Mesangial cell (primary cell): ENCODE data around the gene UAP1L1. TPM values are rescaled to one million over a fixed set of nuclear protein-coding genes. Genes with fewer than 3 reads are reported as not detected.

Source experiments
- total RNA-seq: library from RNA; depleted of rRNA; stranded (reverse); fragments of >200 nt; gene quantifications from 2 replicates; pipeline ENCODE4 v1.2.3, GENCODE V29; 2015

Gene UAP1L1
- 6.4 and 13.4 TPM in 2 replicates for total RNA-seq

GRCh38 chr9:137077010-137077747, at the start of gene UAP1L1:
UAP1L1 (plus strand) TSS chr9:137077517; CDS start chr9:137077533, 16 bp downstream.

GRCh38 chr9:137031904-137032640, 45.2 kb upstream of the UAP1L1 start, which contains the start of gene FUT7:
FUT7 (minus strand) TSS chr9:137032088; CDS start chr9:137031991, 97 bp downstream.

DNA sequence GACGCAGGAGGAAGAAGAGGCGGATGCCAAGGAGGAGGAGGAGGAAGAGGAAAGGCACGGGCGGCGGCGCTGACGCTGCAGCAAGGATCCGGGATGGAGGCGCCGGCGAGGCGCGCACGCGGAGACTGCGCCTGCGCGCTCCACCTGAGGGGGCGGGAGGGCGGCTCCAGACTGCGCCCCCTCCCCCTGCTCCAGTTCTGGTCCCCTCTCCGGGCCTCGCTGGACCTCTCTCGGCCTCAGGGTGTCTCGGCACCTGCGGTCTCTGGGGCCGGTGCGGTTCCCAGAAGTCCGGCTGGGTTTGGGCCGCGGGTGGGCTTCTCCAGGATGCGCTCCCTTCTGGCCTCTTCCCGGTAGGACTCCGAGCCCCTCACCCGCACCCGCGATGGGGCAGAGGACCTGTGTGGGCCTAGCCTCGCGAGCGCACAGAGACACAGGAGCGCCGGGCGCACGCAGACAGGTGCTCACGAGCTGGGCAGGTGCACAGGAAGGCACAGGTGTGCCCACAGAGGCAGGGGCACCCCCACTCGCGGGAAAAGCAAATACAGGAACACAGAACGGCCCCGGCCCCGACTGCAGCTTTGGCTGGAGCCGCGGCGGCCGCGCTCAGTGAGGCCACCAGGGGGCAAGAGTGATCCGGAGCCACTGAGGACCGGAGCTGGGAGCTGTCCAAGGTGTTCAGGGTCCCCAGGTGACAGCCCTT, 31.1 kb upstream of the UAP1L1 start, which contains the start of gene NPDC1:
TSS of gene NPDC1 (minus strand) at position 90 of the 700 bp plus-strand sequence. CDS start 188 bp downstream, outside the sequence.

DNA sequence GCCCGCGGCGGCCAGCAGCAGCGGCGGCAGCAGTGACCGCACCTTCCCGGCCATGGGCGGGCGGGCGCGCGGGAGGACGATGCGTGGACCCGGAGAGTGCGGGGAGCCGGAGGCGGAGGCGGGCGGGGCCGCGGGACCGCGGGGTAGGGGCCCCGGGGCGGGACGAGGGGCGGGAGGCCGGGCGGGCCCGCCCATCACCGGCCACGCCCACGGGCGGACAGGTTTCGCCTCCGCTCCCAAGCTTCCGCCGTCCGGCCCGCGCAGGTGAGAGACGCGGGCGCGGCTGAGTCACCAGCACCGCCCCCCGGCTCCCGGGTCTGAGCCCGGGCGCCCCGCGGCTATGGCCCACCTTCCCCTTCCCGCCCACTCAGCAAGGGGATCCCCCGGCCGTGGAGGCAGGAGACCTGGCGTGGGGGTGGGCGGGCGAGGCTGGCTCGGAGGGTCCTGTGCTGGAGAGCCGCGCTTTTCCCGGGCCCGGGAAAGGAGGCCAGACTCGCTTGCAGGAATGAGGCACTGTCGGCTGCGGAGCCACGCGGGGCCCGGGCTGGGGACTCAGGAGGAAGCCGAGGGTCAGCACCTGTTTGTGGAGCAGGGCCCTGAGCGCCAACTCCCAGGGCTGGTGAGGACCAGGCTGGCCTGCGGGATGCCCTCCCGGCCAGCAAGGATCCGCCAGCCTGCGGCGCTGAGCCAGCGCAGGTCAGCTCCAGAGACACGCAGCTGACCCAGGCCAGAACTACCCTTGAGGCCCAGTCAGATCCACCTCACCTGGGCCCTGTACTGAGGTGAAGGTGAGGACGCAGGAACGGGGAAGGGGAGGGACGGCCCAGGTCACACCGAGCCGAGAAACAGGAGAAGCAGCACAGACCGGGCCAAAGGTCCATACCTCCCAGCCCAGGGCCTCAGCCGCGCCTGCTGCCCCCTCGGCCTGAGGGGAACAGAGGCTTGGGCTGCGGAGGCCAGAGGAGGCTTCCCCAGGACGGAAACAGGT, 23.1 kb upstream of the UAP1L1 start, which contains the start of gene ENTPD2:
TSS of gene ENTPD2 (minus strand) at position 118 of the 988 bp plus-strand sequence. CDS start at position 54, 64 bp downstream.

GRCh38 chr9:137070201-137070905, 7.0 kb upstream of the UAP1L1 start, which contains the start of gene SAPCD2:
SAPCD2 (minus strand) TSS chr9:137070557; CDS start chr9:137070460, 97 bp downstream.

GRCh38 chr9:137086531-137087408, 9.5 kb downstream of the UAP1L1 start, which contains the start of gene MAN1B1:
MAN1B1 (plus strand) TSS chr9:137086985; CDS start chr9:137087000, 15 bp downstream.

GRCh38 chr9:137114613-137115393, 37.5 kb downstream of the UAP1L1 start, which contains the start of gene DPP7:
DPP7 (minus strand) TSS chr9:137114733; CDS start chr9:137114713, 20 bp downstream.

Other genes starting within 250 kb of the UAP1L1 start
- 0.81 and 1.5 TPM in 2 replicates for gene AJM1, start 235.0 kb upstream of the UAP1L1 start, total RNA-seq
- gene PHPT1, start 228.1 kb upstream of the UAP1L1 start, total RNA-seq = 109 and 152 TPM in 2 replicates
- gene MAMDC4, start 225.2 kb upstream of the UAP1L1 start, total RNA-seq = 1.8 and 3.2 TPM in 2 replicates
- 325 and 364 TPM in 2 replicates for gene EDF1, start 211.2 kb upstream of the UAP1L1 start, total RNA-seq
- 10.9 and 22.7 TPM in 2 replicates for gene TRAF2, start 191.0 kb upstream of the UAP1L1 start, total RNA-seq
- gene FBXW5, start 132.8 kb upstream of the UAP1L1 start, total RNA-seq = 150 and 168 TPM in 2 replicates
- gene C8G, start 132.3 kb upstream of the UAP1L1 start, total RNA-seq = not detected in 2 replicates
- gene LCN12, start 125.2 kb upstream of the UAP1L1 start, total RNA-seq = 1.6 TPM in 1 of 2 replicates, not detected in the other
- 4.2 and 463 TPM in 2 replicates for gene PTGDS, start 100.0 kb upstream of the UAP1L1 start, total RNA-seq
- gene LCNL1, start 94.5 kb upstream of the UAP1L1 start, total RNA-seq = 2.5 TPM in 1 of 2 replicates, not detected in the other
- gene PAXX, start 85.1 kb upstream of the UAP1L1 start, total RNA-seq = 49.2 and 65.2 TPM in 2 replicates
- 16.5 and 47.4 TPM in 2 replicates for gene CLIC3, start 80.9 kb upstream of the UAP1L1 start, total RNA-seq
- 7.7 and 44.4 TPM in 2 replicates for gene ABCA2, start 49.3 kb upstream of the UAP1L1 start, total RNA-seq
- not detected in 2 replicates for gene FUT7, start 45.4 kb upstream of the UAP1L1 start, total RNA-seq
- 44.0 and 65.8 TPM in 2 replicates for gene NPDC1, start 31.3 kb upstream of the UAP1L1 start, total RNA-seq
- gene ENTPD2, start 23.5 kb upstream of the UAP1L1 start, total RNA-seq = not detected in 2 replicates
- gene SAPCD2, start 7.0 kb upstream of the UAP1L1 start, total RNA-seq = 3.5 and 52.6 TPM in 2 replicates
- gene MAN1B1, start 9.5 kb downstream of the UAP1L1 start, total RNA-seq = 72.8 and 125 TPM in 2 replicates
- gene DPP7, start 37.2 kb downstream of the UAP1L1 start, total RNA-seq = 65.3 and 87.8 TPM in 2 replicates
- 0.13 TPM in 1 of 2 replicates, not detected in the other for gene GRIN1, start 61.6 kb downstream of the UAP1L1 start, total RNA-seq
- gene LRRC26, start 92.5 kb downstream of the UAP1L1 start, total RNA-seq = 0.16 TPM in 1 of 2 replicates, not detected in the other
- not detected in 2 replicates for gene TMEM210, start 94.5 kb downstream of the UAP1L1 start, total RNA-seq
- 19.6 and 22.9 TPM in 2 replicates for gene ANAPC2, start 111.0 kb downstream of the UAP1L1 start, total RNA-seq
- gene SSNA1, start 111.2 kb downstream of the UAP1L1 start, total RNA-seq = 79.7 and 97.1 TPM in 2 replicates
- gene TPRN, start 123.2 kb downstream of the UAP1L1 start, total RNA-seq = 9.5 and 9.6 TPM in 2 replicates
- 36.0 and 40.9 TPM in 2 replicates for gene TMEM203, start 128.1 kb downstream of the UAP1L1 start, total RNA-seq
- gene NDOR1, start 128.2 kb downstream of the UAP1L1 start, total RNA-seq = 15.2 and 24.0 TPM in 2 replicates
- 1.6 and 5.3 TPM in 2 replicates for gene RNF208, start 144.7 kb downstream of the UAP1L1 start, total RNA-seq
- 0.49 and 2.9 TPM in 2 replicates for gene CYSRT1, start 147.7 kb downstream of the UAP1L1 start, total RNA-seq
- 0.25 TPM in 1 of 2 replicates, not detected in the other for gene RNF224, start 150.0 kb downstream of the UAP1L1 start, total RNA-seq
- gene SLC34A3, start 153.4 kb downstream of the UAP1L1 start, total RNA-seq = not detected in 2 replicates
- 179 and 1,107 TPM in 2 replicates for gene TUBB4B, start 163.8 kb downstream of the UAP1L1 start, total RNA-seq
- gene STPG3, start 173.8 kb downstream of the UAP1L1 start, total RNA-seq = not detected in 2 replicates
- 56.2 and 81.0 TPM in 2 replicates for gene NELFB, start 177.8 kb downstream of the UAP1L1 start, total RNA-seq
- gene TOR4A, start 200.2 kb downstream of the UAP1L1 start, total RNA-seq = 50.8 and 52.1 TPM in 2 replicates
- gene NRARP, start 224.8 kb downstream of the UAP1L1 start, total RNA-seq = 0.38 and 1.8 TPM in 2 replicates